ENCODE results near the gene MRTFA.

MRTFA gene

DNA sequence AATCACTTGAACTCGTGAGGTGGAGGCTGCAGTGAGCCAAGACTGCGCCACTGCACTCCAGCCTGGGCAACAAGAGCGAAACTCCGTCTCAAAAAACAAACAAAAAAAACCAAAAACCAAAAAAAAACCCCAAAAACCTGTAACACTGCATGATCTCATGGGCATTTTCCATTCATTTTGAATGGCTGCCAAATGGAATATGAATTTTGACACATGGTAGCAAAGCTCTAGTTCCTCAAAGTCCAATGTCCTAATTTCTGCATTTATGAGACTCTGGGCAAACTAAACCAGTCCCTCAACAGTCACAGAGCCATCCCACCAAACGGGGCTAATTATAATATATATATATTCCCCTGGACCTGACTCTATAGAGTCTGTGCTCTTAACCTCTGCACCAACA, 204.4 kb downstream of the MRTFA start:
- no peak for DNase-seq

DNA sequence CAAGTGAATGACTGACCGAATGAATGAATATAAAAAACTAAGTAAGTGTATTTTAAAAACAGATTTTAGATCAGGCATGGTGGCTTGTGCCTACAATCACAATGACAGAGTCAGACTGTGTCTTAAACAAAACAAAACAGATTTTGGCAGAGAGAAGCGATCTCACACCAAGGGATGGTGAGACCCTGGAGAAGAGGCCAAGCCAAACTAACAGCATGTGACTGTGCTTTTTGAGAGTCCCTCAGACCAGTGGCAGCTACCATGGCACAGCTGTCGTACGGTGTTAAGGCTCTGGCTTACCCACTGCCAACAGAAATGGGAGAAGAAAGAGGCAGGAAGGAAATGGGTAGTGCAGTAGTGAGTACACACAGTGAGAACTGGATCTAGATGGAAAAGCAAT, 205.5 kb downstream of the MRTFA start:
- DNase-seq, result no peak

DNA sequence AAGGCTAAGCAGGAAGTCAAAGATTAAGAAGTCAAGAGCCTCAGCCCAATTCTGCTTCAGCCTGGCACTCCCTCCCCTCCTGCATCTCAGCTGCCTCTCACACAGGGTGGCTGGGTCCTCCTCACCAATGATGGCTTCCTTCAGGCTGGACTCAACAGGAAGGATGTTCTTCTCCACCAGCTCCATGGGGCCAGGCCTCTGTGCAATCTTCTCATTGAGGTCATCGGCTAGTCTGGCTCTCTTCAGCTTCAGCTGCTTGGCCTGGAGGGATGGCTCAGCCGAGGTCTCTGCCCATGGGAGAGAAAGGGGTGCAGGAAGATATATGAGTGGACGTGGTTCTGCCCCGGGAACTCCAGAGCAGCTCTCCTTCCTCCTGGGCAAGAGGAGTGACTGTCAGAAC, 207.0 kb downstream of the MRTFA start:
- no peak for DNase-seq

DNA sequence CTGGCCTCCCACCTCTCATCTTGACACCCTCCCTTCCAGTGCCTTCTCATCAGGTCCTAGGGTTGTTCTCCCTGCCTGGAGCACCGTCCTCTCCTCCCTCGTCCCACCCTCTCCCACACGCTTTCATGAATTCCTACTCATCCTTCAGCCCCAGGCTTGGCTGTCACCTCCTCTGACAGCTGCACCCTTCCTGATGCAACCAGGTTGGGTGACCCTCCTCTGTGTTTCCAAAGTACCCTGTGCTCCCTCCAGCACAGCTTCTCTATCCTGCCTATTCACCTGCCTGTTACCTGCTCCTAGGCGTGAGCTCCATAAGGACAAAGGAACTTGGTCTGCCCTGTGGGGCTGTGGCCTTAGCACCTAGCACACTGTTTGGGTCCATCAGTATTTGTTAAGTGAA, 207.7 kb downstream of the MRTFA start:
- no peak for DNase-seq

DNA sequence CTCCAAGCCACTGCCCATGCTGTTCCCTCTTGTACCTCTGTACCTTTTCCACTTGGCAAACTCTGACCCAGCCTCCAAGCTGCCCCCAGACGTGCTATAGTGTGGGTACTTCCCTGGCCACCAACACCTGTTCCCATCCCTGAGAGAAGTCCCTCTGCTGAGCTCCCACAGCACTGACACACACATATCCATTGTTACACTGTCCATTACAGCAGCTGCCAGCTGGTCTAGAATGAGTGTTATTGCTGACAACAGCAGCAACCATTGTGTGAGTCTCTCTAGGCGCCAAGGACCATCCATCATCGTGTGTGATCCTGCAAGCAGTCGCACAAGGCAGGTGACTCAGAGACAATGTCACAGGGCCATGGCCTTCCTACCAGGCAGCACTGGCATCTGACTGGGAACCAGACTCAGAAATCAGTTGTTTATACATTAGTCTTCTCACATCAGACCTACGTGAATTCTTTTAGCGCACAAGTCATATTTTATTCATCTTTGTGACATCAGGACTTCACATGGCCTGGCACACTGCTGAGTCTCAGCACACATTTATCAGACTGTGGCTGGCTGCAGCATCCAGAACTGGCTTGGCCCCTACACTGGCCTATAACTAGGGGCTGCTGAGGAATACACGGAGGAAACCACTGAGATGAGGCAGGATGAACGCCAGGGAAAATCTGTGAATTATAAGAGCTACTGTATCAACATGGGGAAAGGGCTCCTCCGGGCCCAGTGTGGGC, 209.8 kb downstream of the MRTFA start:
- DNase-seq, result peak in 50 of 56 donors; percentile 17 to 94 (median 73)

DNA sequence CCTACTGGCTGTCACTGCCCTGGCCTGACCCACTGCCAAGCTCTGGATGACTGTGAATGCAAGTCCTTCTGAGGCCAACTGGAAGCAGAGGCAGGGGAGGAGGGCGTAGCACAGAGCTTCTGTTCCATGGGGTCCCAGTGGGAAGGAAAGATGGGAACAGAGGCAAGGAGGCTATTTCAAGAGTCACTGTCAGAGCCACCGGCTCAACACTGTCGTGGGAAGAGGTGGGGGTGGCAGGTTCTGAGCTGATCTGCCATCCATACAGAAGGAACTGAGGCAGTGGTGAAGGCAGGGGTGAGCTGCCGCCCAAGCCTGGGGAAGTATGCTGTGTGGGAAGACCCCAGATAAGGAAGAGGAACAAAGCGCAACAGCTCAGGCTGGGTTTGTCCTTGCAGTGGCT, 211.4 kb downstream of the MRTFA start:
- DNase-seq, result no peak

DNA sequence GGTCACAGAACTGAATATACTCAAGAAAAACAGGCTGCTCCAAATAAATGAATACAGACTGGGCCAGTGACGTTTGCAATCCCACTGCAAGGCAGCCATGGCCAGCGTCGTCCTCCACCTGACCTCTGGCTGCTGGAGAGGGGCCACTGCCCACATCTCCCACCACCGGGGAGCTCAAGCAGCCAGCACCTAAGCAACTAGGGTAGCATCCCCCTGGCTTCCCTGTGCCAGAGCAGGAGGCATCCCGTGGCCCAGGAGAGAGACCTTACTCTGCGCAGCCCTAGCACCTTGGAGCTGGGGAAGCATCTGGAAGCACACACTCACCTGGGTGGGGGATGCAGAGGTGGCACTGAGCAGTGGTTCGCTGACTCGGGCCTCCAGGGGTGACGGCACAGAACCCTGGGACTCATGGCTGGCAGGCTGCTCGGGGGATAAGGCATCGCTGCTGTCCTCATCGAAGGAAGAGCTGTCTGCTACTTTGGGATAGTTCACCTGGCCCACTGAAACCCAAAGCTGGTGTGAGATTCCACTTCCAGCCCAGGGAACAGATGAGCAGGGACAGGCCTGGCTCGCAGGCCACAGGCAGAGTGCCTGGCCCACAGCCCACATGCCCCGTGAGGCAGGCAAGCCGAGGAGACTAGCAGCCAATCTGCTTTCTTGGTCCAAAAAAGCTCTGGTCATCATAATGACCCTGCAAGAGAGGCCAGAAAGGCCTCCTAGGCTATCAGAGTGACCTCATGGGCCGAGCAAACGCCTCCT, 212.5 kb downstream of the MRTFA start:
- DNase-seq, result no peak

DNA sequence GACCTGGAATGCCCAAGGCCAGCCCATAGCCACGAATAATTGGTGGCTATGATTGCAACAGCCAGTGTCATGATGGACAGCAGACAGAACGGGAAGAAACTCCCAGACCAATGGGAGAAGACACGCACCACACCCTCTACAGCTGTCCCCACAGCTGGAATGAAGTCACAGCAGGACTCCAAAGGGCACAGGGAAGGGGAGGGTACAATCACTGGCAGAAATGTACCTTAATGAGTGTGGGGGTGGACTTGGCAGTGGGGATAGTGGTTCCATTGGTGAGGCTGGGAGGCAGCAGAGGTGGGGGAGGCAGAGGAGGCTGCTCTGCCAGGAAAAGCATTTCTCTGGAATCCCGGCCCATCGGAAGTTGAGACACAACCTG, 213.2 kb downstream of the MRTFA start:
- DNase-seq, result no peak

DNA sequence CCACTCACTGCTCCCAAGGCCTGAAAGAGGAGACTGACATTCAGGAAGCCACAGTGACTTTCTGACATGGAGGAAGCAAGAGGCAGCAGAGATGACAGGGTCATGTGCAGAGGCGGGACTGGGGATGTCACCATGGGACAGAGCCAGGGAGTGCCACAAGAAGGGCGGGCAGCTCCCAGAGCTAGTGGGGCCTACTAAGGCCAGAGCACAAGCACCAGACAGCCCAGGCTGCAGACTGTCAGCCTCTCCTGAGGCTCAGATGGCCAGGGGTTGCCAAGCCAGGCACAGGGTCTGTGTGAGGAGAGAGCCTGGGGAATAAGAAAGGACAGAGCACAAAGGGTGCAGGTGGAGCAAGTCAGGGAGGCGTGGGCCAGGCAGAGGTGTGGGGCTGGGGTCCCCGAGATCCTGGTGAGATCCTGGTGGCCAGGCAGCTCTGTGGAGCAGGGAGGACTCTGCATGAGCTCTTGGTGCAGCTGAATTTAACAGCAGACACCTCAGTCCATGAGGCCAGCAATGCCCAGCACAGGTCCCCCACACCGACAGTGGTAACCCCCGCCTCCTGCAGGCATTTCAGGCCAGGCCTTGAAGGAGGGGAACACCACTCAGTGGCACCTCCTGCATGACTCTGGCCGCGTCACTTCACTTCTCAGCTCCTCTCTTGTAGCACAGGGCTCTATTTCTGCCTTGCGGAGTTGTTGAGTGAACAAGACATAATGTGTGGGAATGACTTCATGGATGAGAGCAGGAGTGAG, 213.8 kb downstream of the MRTFA start:
- DNase-seq, result peak in 15 of 56 donors; percentile 14 to 59 (median 33)

DNA sequence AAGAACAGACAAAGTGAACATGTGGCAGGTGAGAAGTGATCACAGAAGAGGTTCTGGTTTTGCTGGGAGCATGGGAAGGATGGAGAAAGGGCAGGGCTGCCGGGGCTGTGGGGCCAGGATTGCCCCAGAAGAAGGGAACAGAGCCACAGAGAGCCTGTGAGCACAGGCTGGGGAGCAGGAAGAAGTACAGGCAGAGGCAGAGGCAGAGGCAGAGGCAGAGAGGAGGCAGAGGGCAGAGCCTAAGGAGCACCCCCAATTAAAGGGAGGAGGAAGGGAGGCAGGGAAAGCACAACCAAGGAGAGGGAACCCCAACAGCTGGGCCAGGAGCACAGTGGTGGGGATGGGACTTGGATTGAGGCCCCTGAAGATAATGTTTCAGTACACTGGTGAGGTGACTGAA, 214.6 kb downstream of the MRTFA start:
- DNase-seq, result no peak

DNA sequence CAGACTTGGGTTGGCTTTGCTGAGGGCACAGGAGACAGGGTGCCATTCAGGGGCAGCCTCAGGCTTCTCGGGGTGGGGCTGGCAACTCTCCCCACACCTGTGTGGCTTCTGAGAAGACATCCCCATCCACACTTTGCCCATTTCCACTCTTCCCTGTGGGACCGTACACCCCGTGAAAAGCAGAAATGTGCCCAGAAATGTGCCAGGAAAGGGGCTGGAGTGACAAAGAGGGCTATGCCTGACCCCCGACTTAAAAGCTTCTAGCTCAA, 215.5 kb downstream of the MRTFA start:
- no peak for DNase-seq

DNA sequence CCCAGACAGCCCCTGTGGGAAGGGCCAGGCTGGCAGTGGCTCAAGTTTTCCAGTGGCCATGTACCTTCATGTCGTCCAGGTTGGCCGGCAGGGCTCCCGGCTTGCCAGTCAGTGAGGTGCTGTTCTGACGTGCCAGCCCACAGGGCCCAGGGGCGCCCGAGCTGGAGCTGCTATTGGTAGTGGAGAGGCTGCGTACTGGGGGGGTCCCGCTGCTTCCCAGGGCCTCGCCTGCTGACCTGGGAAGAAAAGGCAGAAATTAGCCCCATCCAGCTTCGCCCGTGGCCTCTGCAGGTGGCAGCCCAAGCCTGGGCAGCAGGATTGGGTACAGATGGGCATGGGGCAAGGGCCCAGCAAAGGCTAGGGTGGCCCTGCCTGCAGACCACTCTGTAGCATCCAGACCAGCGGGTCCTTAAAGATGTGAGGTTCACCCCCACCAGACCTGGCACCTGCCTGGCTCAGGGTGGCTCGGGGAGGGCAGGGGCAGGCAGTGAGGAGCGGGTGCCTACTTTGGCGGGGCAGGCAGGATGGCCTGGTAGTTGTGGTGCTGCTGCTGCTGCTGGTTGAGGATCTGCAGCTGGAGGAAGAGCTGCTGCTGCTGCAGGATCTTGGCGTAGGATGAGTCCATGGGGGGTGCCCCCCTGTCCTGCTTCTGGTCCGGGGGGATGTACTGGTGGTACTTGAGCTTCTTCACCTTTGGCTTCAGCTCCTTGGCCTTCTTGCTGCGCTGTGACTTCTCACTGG, 216.0 kb downstream of the MRTFA start:
- no peak for DNase-seq

DNA sequence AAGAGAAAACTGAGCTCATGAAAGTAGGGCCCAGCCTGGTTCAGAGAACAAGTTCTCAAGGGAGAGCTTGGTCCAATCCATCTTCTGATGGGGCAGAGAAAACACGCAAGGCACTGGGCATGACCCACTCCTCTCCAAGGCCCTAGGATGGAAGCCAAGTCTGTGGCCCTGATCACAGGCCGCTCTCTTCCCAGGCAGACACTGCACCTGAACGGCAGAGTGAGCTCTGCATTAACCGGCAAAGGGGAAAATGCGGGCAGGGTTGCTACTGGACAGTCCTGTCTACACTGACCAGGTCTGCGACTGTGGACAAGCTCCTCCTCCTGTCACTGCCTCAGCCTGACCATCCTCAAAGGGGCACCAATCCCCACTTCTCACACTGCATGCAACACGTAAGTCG, 216.8 kb downstream of the MRTFA start:
- DNase-seq, result no peak

DNA sequence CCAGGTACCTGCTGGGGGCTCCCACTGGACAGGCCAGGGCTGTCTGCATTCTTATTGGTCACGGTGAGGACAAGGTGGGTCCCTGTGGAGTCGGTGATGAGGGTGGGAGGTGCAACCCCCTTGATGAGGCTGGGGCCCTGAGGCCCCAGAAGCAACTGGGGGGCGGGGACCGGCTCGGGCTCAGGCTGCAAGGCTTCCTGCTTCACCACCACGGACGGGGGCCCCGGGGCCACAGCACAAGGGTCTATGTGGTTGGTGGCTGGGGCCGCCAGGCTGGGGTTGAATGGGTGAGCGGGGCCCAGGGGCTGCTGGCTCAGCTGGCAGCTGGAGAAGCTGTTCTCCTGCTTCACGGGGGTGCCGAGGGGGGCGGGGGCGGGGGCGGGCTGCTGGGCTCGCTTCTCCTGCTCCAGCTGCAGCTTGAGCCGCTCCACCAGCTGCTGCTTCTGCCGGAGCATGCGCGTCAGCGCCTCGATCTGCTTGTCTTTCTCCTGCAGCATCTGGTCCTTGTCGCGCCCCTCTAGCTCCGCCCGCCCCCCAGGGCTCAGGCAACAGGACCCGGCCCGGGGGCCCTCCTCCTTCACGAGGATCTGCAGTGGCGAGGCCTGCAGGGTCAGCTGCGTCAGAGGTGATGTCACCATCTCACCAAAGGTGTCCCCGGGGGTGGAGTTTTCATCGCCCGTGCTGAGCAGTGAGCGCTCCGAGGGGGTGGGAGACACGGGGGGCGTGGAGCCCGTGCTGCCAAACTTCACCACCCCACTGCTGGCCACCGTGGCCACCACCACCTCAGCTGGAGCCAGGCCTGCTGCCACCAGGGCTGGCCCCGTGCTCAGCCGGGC, 217.9 kb downstream of the MRTFA start:
- DNase-seq, result peak in 36 of 56 donors; percentile 11 to 81 (median 49)

DNA sequence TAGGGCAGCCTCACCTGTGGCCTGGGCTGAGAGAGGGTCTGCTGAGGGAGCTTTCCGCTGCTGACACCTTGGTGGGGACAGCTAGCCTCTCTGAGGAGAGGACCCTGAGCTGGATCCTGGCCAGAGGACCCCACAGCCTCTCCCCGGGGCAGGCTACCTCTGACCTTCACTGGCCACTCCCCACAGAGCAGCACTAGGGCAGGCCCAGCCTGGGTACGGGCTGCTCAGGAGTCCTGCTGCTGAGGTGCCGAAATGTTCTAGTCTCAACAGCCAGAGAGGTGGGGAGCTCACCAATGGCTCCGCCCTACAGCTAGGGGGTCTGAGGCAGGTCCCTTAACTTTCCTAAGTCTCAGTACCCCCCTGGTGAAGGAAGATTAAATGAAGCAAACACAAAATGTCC, 218.6 kb downstream of the MRTFA start:
- no peak for DNase-seq

DNA sequence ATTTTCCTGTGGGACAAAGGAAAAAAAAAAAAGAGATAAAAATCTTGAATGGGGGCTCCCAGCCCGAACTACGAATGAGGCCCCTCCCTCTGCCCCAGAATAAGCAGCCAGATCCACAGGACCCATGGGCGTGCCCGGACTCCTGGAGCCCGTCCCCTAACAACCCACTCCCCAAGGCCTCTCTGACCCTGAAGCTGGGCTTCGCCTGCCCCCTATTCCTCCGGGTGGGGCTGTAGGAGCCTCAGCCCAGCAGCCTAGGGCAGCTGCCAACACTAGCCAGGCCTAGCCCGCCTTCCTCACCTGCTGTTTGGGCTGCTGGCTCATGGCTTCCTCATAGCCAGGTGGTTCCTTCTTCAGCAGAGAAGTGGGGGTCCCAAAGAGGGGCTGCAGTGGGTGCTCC, 219.5 kb downstream of the MRTFA start:
- no peak for DNase-seq

DNA sequence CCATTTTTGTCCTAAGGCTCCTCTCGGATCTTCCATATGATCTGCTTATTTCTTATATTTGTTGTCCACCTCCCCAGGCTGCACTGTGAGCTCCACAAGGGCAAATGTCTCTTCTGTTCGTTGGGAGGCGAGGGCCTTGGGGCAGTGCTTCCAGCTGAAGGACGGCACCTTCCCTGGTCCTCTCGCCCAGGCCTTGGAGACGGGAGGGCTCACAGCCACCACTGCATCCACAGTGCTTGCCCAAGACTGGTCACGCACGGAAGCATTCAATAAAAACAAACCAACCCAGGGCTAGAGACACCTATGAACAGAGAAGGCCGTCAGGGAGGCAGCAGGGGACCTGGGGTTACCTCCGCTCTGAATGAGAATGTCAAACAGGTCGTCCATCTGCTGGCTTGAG, 219.9 kb downstream of the MRTFA start:
- no peak for DNase-seq

DNA sequence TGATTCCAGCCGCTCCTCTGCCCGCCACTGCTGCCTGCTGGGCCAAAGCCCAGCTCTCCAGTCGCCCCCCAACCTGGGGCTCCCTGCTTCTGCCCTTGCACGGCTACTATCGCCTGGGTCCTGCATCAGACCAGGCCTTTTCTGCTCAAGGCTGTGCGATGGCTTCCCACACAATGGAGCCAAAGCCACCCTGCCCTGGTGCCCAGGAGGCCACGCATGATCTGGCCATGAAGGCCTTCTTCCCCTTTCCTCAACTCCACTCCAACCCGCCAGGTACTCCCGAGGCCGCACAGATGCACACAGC, 220.3 kb downstream of the MRTFA start:
- DNase-seq, result no peak

DNA sequence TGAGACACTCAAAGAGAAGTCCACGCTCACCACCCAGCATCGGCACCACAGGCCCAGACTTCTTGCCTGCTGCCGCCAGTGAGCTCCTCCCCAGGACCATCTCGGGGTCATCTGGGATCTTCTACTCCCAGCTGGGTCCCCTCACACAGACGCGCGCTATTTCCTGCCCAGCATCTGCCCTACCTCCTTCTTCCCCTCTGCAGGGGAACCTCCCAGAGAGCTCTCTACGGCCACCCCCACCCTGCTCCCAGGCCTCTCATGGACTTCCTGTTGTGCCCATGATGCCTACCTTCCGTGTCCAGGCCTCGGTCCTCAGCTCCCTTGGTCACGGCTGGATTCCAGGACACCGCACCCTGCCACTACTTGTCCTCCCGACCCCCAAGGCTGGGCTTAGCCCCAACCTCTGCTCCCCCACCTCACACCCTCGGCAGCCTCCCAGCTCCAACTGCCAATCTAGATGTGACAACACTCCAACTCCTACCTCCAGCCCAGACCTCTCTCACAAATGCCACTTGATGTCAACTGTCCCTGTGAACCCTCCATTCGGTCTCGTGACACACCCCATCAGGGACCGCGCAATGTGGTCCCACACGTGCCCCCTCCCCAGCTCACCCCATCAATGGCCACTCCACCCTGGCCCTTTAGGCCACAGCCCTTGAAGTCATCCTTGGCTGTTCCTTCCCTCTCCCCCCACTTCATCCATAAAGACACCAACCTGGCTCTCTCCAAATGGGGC, 220.8 kb downstream of the MRTFA start:
- peak in 1 of 56 donors; percentile 22 for DNase-seq

DNA sequence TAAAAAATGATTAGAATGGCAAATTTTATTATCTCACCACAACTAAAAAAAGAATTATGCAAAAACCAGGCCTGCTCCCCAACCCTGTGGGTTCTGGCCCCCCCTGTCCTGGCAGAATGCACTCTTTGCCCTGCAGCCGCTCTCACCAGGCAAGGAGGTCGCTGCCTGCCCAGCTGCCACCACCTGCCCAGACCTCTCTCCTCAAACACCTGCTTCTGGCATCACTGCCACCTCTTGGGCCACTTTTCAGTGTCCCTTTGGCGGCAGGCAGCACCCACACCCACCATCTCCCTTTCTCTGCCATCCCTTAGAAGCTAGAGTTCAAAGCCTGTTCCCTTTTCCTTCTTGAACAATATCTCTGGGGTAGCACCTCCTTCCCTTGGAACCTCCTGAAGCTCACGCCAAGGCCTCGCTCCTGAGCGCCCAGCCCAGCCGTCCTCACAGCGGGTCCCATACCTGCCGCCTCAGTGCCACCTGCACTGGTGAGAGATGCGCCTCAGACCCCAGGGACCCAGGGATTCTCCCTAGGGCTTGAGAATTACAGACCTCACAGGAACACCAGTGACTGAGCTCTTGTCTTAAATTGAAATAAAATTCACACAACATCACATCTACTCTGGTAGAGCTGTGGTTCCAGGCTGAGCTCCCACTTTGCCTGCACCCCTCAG, 221.5 kb downstream of the MRTFA start:
- DNase-seq, result no peak
